Loucy (cell line): ENCODE measurements around the gene RET.

Source experiments
- H2AFZ ChIP-seq: fragments of 200-600 bp; sonication (generic); 2 replicates; pipeline ENCODE4 v1.6.0; 2016; ENCODE audit warnings: antibody characterized with exemption, mild to moderate bottlenecking, low read length, moderate library complexity
- H3F3A ChIP-seq: fragments of 200-600 bp; 2 replicates; pipeline ENCODE4 v1.6.0; 2016; ENCODE audit warnings: antibody characterized with exemption, low read depth, mild to moderate bottlenecking
- H3K27me3 ChIP-seq: fragments of 200-600 bp; sonication (generic); 2 replicates; pipeline ENCODE4 v1.6.1; 2014; ENCODE audit warnings: low read length, mild to moderate bottlenecking; ENCODE audit not compliant: insufficient read depth, poor library complexity, severe bottlenecking
- H3K36me3 ChIP-seq: fragments of 200-600 bp; sonication (generic); 2 replicates; pipeline ENCODE4 v1.6.1; 2016; ENCODE audit warnings: low read length; ENCODE audit not compliant: insufficient read depth
- H3K4me1 ChIP-seq: fragments of 200-600 bp; sonication (generic); 2 replicates; pipeline ENCODE4 v1.5.1; 2014; ENCODE audit warnings: low read length, mild to moderate bottlenecking; ENCODE audit not compliant: insufficient read depth, poor library complexity, severe bottlenecking
- H3K4me2 ChIP-seq: fragments of 200-600 bp; sonication (generic); 2 replicates; pipeline ENCODE4 v1.6.0; 2014; ENCODE audit warnings: antibody characterized with exemption, low read length, low read depth, mild to moderate bottlenecking; ENCODE audit not compliant: poor library complexity, severe bottlenecking
- H3K4me3 ChIP-seq: fragments of 200-600 bp; sonication (generic); 2 replicates; pipeline ENCODE4 v1.5.1; 2014; ENCODE audit warnings: low read length, mild to moderate bottlenecking, mixed read lengths; ENCODE audit not compliant: poor library complexity, severe bottlenecking
- H3K79me2 ChIP-seq: fragments of 200-600 bp; sonication (generic); 2 replicates; pipeline ENCODE4 v1.6.1; 2014; ENCODE audit warnings: low read length; ENCODE audit not compliant: insufficient read depth
- H3K9ac ChIP-seq: fragments of 200-600 bp; sonication (generic); 2 replicates; pipeline ENCODE4 v1.6.0; 2014; ENCODE audit warnings: mild to moderate bottlenecking, low read depth, low read length, moderate library complexity; ENCODE audit not compliant: poor library complexity, severe bottlenecking
- H3K9me2 ChIP-seq: fragments of 200-600 bp; sonication (generic); replicated peaks from 2 replicates; pipeline ENCODE4 v1.6.1; 2016; ENCODE audit warnings: low read depth, low read length, mixed read lengths
- H3K9me3 ChIP-seq: fragments of 200-600 bp; sonication (generic); 2 replicates; pipeline ENCODE4 v1.6.1; 2014; ENCODE audit warnings: mild to moderate bottlenecking, antibody characterized with exemption, low read length, low read depth; ENCODE audit not compliant: insufficient read depth
- H4K20me1 ChIP-seq: fragments of 200-600 bp; sonication (generic); 2 replicates; pipeline ENCODE4 v1.6.0; 2014; ENCODE audit warnings: antibody characterized with exemption, low read length, mild to moderate bottlenecking; ENCODE audit not compliant: insufficient read depth, poor library complexity, severe bottlenecking
- EZH2phosphoT487 ChIP-seq: fragments of 200-600 bp; IDR thresholded peaks from 2 replicates; pipeline ENCODE4 v1.6.1; 2018; ENCODE audit warnings: antibody characterized with exemption, mild to moderate bottlenecking, moderate library complexity, borderline replicate concordance
- TF ChIP-seq, protein P1 (sequence below): fragments of 200-600 bp; sonication (generic); conservative IDR thresholded peaks from 2 replicates; pipeline ENCODE4 v1.5.1; 2014; ENCODE audit warnings: mild to moderate bottlenecking, antibody characterized with exemption, low read length

The RET gene

DNA sequence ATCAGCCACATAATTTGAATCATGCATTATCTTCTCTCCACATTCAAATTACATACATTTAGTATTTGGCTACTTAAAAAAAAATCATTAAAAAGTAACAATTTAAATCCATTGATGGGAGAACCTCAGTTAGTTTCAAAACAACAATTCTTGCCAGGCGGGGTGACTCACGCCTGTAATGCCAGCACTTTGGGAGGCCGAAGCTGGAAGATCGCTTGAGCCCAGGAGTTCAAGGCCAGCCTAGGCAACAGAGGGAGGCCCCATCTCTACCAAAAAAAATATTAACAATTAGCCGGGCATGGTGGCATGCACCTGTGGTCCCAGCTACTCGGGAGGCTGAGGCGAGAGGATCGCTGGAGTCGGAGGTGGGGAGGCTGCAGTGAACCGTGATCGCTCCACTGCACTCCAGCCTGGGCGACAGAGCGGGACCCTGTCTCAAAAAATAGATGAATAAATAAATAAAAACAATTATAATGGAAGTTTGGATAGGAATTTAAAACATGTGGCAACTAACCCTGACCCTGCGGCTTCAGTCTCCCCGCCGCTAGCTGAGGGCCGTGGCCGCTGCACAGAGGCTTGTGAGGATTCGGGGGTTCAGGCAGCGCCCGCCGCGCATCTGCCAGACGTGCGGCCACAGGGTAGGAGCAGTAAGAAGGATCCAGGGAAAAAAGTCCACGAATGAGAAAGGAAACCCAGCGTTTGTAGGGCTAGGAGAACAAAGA, 60.3 kb downstream of the RET start:
- H3K79me2 ChIP-seq = peaks cover 61% of the 10 kb centered on the region
- peak overlapping the region; percentile 83 for H3K4me3 ChIP-seq
- no peaks in the 10 kb centered on the region for H3K36me3 ChIP-seq
- H3K9ac ChIP-seq = peak overlapping the region; percentile 96
- no peaks in the 10 kb centered on the region for H3K9me2 ChIP-seq
- peaks cover 53% of the 10 kb centered on the region for H3K4me1 ChIP-seq
- peak overlapping the region; percentile 78 for H2AFZ ChIP-seq
- peak overlapping the region; percentile 81 for H3K4me2 ChIP-seq
- H4K20me1 ChIP-seq = peaks cover 38% of the 10 kb centered on the region
- no peaks in the 10 kb centered on the region for H3K9me3 ChIP-seq
- no peaks in the 10 kb centered on the region for H3K27me3 ChIP-seq
- TF ChIP-seq, protein P1, sequence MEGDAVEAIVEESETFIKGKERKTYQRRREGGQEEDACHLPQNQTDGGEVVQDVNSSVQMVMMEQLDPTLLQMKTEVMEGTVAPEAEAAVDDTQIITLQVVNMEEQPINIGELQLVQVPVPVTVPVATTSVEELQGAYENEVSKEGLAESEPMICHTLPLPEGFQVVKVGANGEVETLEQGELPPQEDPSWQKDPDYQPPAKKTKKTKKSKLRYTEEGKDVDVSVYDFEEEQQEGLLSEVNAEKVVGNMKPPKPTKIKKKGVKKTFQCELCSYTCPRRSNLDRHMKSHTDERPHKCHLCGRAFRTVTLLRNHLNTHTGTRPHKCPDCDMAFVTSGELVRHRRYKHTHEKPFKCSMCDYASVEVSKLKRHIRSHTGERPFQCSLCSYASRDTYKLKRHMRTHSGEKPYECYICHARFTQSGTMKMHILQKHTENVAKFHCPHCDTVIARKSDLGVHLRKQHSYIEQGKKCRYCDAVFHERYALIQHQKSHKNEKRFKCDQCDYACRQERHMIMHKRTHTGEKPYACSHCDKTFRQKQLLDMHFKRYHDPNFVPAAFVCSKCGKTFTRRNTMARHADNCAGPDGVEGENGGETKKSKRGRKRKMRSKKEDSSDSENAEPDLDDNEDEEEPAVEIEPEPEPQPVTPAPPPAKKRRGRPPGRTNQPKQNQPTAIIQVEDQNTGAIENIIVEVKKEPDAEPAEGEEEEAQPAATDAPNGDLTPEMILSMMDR = no peak
- no peak for TF ChIP-seq EZH2phosphoT487
- no peaks in the 10 kb centered on the region for H3F3A ChIP-seq

GRCh38 chr10:43137717-43138020, 60.8 kb downstream of the RET start:
- peak overlapping the region; percentile 83 for H3K4me3 ChIP-seq
- H3K9me2 ChIP-seq = no peaks in the 10 kb centered on the region
- peak overlapping the region; percentile 81 for H3K4me2 ChIP-seq
- peak overlapping the region; percentile 96 for H3K9ac ChIP-seq
- peaks cover 66% of the 10 kb centered on the region for H3K79me2 ChIP-seq
- peaks cover 58% of the 10 kb centered on the region for H3K4me1 ChIP-seq
- no peaks in the 10 kb centered on the region for H3K27me3 ChIP-seq
- peaks cover 43% of the 10 kb centered on the region for H4K20me1 ChIP-seq
- H3K9me3 ChIP-seq = no peaks in the 10 kb centered on the region
- H3F3A ChIP-seq = no peaks in the 10 kb centered on the region
- peak overlapping the region; percentile 78 for H2AFZ ChIP-seq
- TF ChIP-seq, protein P1 = no peak
- TF ChIP-seq EZH2phosphoT487 = no peak
- H3K36me3 ChIP-seq = no peaks in the 10 kb centered on the region

DNA sequence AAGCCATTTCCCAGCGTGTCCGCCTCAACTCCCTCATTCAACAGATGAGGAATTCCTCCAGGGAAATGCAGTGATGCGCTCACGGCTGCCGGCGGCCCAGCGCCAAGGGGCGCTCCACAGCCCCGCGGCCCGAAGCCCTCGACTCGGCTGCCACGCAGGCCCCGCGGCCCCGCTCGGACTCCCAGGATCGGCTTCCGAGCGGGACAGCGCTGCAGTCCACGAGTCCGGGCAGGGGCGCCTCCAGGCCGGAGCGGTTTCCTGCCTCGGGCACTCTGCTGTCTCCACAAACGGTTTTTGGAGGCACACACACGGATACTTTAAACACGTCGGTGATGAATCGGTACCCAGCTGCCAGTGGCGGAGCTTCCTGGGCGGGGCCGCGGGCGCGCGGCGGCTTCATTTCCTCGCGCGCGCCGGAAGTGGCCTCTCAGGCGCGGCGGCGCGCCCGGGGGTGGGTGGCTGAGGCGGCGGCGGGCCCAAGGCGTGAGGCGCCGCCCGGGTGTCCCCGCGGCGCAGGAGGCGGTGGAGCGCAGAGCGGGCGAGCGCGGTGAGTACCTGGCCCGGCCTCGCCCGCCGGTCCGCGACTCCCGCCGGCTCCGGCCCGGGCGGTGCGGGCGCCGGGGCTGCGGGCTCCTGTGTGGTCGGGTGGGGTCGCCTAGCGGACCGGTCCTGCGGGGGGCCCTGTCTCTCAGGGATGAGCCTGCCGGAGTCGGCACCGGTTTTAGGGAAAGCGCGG, 61.3 kb downstream of the RET start, which contains the start of gene CSGALNACT2:
TSS of gene CSGALNACT2 (plus strand) at position 425 of the 736 bp plus-strand sequence. CDS start 16,705 bp downstream, outside the sequence.
- peak within 1 kb of the TSS; percentile 83 for H3K4me3 ChIP-seq
- peaks cover 71% of the 10 kb centered on the region for H3K79me2 ChIP-seq
- TF ChIP-seq, protein P1 = peak; percentile 21; the same call in 1 of the 2 replicates
- TF ChIP-seq EZH2phosphoT487 = no peak
- peak within 1 kb of the TSS; percentile 78 for H2AFZ ChIP-seq
- no peaks in the 10 kb centered on the region for H3F3A ChIP-seq
- peak within 1 kb of the TSS; percentile 96 for H3K9ac ChIP-seq
- H3K36me3 ChIP-seq = no peaks in the 10 kb centered on the region
- peak within 1 kb of the TSS; percentile 88 for H3K4me2 ChIP-seq
- H3K9me3 ChIP-seq = no peaks in the 10 kb centered on the region
- peaks cover 58% of the 10 kb centered on the region for H3K4me1 ChIP-seq
- peaks cover 48% of the 10 kb centered on the region for H4K20me1 ChIP-seq
- H3K27me3 ChIP-seq = no peaks in the 10 kb centered on the region
- no peaks in the 10 kb centered on the region for H3K9me2 ChIP-seq
